HG03039 (cell line): Measurements from ENCODE around the gene TJAP1.
"Not testable (repeated sequence)": the region's sequence is repeated elsewhere in the genome, so short reads cannot be mapped to it uniquely, and the experiment has no call there.

Experiments used
- ATAC-seq: cut with Tn5 transposase; IDR thresholded peaks from one replicate; pipeline ENCODE4 v1.9.1; 2021; ENCODE audit warnings: mild to moderate bottlenecking, moderate library complexity; ENCODE audit not compliant: unreplicated experiment

TJAP1 gene

GRCh38 chr6:43524483-43524961 lies 47.2 kb downstream of the TJAP1 start:
- ATAC-seq, result no peak

- no peak for ATAC-seq
Observed at GRCh38 chr6:43532201-43532600, 54.8 kb downstream of the TJAP1 start.

GRCh38 chr6:43538986-43539385 lies 61.6 kb downstream of the TJAP1 start:
- ATAC-seq, result not testable (repeated sequence)

GRCh38 chr6:43539409-43539808 lies 62.0 kb downstream of the TJAP1 start:
- ATAC-seq, result not testable (repeated sequence)

DNA sequence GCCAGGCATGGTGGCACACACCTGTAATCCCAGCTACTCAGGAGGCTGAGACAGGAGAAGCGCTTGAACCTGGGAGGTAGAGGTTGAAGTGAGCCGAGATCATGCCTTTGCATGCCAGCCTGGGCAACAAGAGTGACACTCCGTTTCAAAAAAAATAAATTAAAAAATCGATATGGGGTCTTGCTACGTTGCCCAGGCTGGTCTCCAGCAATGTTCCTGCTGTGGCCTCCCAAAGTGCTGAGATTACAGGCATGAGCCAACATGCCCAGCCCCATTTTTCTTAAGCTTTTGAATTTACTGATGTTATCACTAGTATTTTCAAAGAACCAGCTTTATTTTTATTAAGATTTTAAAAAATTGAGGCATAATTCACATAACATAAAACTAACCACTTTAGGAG lies 63.1 kb downstream of the TJAP1 start:
- no peak for ATAC-seq

DNA sequence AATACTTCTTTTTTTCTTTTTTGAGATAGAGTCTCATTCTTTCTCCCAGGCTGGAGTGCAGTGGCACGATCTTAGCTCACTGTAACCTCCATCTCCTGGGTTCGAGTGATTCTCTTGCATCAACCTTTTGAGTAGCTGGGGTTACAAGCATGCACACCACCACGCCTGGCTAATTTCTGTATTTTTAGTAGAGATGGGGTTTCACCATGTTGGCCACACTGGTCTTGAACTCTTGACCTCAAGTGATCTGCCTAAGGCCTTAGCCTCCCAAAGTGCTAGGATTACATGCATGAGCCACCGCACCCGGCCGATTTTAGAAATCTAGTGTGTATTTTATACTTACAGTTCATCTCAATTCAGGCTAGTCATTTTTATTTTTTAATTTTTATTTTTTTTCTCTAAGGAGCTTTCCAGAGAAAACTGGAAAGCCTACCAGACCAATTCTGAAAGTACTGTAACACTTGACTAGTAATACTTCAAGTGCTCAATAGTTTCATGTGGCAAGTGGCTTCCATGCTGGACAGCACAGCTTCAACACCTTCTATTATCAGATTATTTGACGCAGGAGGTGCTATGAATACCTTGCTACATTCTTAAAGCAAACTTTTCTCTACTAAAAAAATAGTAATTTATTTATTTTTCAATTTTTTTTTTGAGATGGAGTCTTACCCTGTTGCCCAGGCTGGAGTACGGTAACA lies 64.6 kb downstream of the TJAP1 start:
- no peak for ATAC-seq

- ATAC-seq, result no peak
Observed at GRCh38 chr6:43544461-43544860, 67.1 kb downstream of the TJAP1 start.

GRCh38 chr6:43547222-43547621 lies 69.9 kb downstream of the TJAP1 start:
- no peak for ATAC-seq
